Lower leg skin (tissue), 4 donors: ENCODE measurements around the gene CPXM2. TPM values are rescaled to one million over a fixed set of nuclear protein-coding genes. Genes with fewer than 3 reads are reported as not detected.

Experiments used
- DNase-seq, 2 donors: peaks; one replicate each; pipeline ENCODE4 v3.0.0-alpha.2; 2019; ENCODE audit warnings: low spot score in 2 of 2
- H3K4me3 ChIP-seq: fragments of 200-600 bp; sonication (generic); 2 replicates; pipeline ENCODE4 v1.5.1; 2017; ENCODE audit warnings: mild to moderate bottlenecking, low read depth; ENCODE audit not compliant: poor library complexity, severe bottlenecking
- CTCF ChIP-seq, 3 donors: fragments of 450-650 bp; IDR thresholded peaks; one replicate each; pipeline ENCODE4 v1.5.1; 2016; ENCODE audit warnings: antibody characterized with exemption in 3 of 3, mild to moderate bottlenecking in 3 of 3, moderate library complexity in 2 of 3
- POLR2A ChIP-seq, 2 donors: fragments of 450-650 bp; IDR thresholded peaks; one replicate each; pipeline ENCODE4 v1.6.1; 2016 to 2017; ENCODE audit warnings: antibody characterized with exemption in 2 of 2, mild to moderate bottlenecking in 1 of 2, moderate library complexity in 1 of 2
- WGBS, 2 donors: methylation state at CpG; one replicate each; pipeline ENCODE4 v1.1.5; 2018; 5-methylcytosine and 5-hydroxymethylcytosine counted together
- intact Hi-C: fragments of 100-400 bp; cut with DNase I; formaldehyde crosslinking; loops from one replicate; pipeline ENCODE4 v1.15.0; 2023; ENCODE audit warnings: low total_unique reads
- total RNA-seq, 4 donors: library from RNA; depleted of rRNA; stranded (reverse); fragments of >200 nt; gene quantifications; one replicate each; pipeline ENCODE4 v1.1.0, GENCODE V29; 2016

The CPXM2 gene
- total RNA-seq, 4 donors from 2014 or later: 1.6 to 7.0 (median 4.9) TPM

GRCh38 chr10:123795196-123795780 is 96.3 kb downstream of the CPXM2 start:
- H3K4me3 ChIP-seq: no peak overlapping the region
- intact Hi-C loops: no loop called here
- DNase-seq: peak in 1 of 2 donors; percentile 40
- 90 to 91% methylated on average over 10 of the region's 10 CpGs for WGBS, 2 donors
- TF ChIP-seq POLR2A (IDR thresholded peaks at IDR 0.05) (no peak), CTCF (IDR thresholded peaks at IDR 0.05) (no peak)

GRCh38 chr10:123792248-123792978 is 99.2 kb downstream of the CPXM2 start:
- DNase-seq: peak in 1 of 2 donors; percentile 57
- 85 to 86% methylated on average over 11 of the region's 11 CpGs for WGBS, 2 donors
- intact Hi-C loops: no loop called here

GRCh38 chr10:123790132-123790885 is 101.3 kb downstream of the CPXM2 start:
- DNase-seq: peak in 1 of 2 donors; percentile 68
- intact Hi-C loops: no loop called here
- WGBS, 2 donors: 84 to 90% methylated on average over 13 of the region's 13 CpGs

More at GRCh38 chr10:123792248-123792978, 99.2 kb downstream of the CPXM2 start:
- TF ChIP-seq CTCF (IDR thresholded peaks at IDR 0.05) (no peak), POLR2A (IDR thresholded peaks at IDR 0.05) (no peak)
- H3K4me3 ChIP-seq: no peak overlapping the region

GRCh38 chr10:123788981-123789380 is 102.6 kb downstream of the CPXM2 start:
- intact Hi-C loops: no loop called here
- TF ChIP-seq CTCF (IDR thresholded peaks at IDR 0.05): no peak
- no peak for TF ChIP-seq POLR2A (IDR thresholded peaks at IDR 0.05)
- no peak overlapping the region for H3K4me3 ChIP-seq
- WGBS, 2 donors: 86 to 87% methylated on average over 5 of the region's 5 CpGs
- peak in 1 of 2 donors; percentile 45 for DNase-seq

More at GRCh38 chr10:123790132-123790885, 101.3 kb downstream of the CPXM2 start:
- TF ChIP-seq CTCF (IDR thresholded peaks at IDR 0.05) (no peak), POLR2A (IDR thresholded peaks at IDR 0.05) (no peak)
- no peak overlapping the region for H3K4me3 ChIP-seq

GRCh38 chr10:123787566-123787965 is 104.0 kb downstream of the CPXM2 start:
- 89% methylated on average over 5 of the region's 5 CpGs for WGBS, 2 donors
- intact Hi-C loops: no loop called here
- peak in 1 of 2 donors; percentile 52 for DNase-seq
- H3K4me3 ChIP-seq: no peak overlapping the region
- TF ChIP-seq CTCF (IDR thresholded peaks at IDR 0.05) (no peak), POLR2A (IDR thresholded peaks at IDR 0.05) (no peak)
